IPS DF 4.7 (cell line): Measurements from ENCODE around the gene CDCP1.

Experiments used
- DNase-seq: peaks from one replicate; pipeline ENCODE4 v3.0.0-alpha.2; 2013; ENCODE audit warnings: low spot score; ENCODE audit errors: extremely low read depth

CDCP1 gene

DNA sequence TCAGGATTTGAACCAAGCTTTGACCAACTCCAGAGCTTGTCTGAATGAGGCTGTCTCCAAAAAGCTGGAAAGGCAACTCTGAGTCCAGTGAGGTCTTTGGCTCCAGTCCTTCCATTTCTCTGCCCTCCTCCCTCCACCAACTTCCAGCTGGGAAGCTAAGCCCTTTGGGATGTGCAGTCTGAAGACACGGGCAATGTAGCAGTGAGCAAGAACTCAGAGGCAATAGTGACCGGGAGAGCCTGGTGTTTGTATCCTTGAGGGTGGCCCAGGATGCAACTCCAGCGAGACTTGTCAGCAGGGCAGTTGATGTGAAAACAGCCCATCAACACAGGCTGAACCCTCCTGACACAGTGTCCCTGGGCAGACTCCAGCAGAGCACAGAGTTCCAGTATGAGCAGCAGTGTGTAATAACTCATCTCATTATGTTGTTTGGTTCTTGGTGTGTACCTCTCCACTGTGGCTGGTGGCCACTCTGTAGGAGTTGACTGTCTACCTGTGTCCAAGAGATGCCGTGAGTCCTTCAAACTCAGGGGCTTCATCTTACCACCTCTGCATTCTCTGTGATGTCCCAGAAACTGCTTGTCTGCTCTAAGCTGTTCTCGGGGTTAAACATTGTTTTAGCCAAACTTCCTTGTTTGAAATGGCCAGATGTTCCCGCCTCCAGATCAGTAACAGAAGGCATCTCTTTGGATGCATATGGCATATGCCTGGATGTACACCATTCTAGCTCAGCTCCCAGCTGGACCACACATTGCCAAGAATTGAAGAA is 6.6 kb downstream of the CDCP1 start:
- no peak for DNase-seq

DNA sequence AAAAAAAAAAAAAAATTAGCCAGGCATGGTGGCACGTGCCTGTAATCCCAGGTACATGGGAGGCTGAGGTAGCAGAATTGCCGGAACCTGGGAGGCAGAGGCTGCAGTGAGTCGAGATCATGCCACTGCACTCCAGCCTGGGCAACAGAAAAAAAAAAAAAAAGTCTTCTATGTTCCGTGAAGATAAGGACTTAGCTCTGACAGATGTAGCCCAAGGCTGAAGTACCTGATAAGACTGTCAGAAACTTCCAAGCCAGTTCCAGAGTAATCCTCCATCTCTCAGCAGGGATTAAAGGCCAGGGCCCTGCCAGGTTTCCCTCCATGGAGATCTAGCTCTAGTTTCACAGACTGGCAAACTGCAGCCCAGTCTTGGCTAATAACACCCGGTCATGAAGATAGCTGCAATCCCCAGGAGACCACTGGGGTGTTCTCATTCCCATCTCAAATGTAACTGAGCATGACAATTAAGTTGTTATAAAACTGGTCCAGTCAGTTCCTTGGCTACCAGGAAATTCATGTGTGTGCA is 8.5 kb downstream of the CDCP1 start:
- no peak for DNase-seq

DNA sequence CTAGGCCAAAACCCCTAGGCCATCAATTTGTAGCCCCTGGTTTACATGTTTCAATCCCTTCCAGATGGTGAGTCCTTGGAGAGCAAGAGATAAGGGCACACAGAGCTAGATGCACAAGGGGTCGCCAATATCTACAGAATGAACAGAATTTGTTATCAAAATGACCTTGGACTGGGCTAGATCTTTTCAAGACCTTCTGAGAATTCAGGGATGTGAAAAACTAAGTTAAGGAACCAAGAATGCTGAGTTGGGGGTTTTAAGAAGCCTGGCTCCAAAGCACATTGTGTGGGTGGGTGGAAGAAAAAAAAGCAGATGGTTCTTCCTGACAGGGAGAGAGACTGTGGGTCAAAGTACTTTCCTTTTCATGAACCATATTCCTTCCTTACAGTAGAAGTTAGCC is 10.2 kb downstream of the CDCP1 start:
- no peak for DNase-seq

DNA sequence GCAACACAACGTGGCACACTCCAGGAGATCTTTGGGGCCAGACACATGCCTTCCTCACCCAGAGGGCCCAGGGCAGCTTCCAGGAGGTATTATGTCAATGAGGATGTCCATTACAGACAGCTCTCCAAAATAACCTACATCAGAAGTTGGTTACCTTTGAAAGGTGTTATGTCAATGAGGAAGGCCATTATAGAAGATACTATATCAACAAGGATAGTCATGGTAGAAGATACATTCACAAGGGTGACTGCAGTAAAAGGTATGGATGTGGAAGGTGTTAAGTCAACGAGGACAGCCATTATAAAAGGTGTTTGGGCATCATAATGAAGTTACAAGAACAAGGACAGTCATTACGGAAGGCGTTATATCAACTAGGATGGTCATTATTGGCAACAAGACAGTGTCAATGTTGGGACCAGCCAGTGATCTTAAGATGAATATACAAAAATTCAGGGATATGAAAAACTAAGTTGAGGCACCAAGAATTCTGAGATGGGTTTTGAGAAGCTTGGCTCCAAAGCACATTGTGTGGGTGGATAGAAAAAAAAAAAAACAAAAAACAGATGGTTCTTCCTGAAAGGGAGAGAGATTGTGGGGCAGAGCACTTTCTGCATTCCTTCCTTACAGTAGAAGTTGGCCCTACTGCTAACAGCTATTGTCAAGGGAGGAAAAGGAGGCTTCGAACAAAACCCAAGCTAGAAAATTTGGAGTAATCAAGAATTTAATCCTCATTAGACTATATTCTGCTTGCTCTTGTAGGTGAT is 11.2 kb downstream of the CDCP1 start:
- no peak for DNase-seq

DNA sequence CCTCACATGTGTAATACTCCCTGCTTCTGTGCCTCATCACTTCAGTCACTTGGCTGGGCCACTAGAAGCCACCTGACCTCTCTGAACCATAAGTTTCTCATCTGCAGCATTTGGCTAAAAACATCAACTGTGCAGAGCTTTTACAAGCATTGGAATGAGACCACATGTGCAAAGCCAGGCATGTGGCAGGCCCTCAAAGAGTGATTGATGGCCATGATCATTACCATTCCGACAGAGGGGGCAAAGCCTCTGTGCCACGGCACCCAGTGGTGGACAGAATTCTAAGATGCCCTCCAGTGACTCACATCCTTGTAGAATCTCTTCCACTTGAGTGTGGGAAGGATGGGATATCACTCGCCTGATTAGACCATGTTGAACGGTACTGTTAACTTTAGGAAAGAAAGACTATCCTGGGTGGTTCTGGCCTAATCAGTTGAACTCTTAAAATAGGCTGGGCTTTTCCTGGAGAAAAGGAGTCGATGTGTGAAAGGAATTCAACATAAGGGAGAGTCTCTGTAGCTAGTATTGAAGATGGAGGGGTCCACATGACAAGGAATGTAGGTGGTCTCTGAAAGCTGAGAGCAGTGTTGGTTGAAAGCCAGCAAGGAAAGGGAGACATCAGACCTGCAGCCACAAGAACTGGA is 13.5 kb downstream of the CDCP1 start:
- DNase-seq: no peak

DNA sequence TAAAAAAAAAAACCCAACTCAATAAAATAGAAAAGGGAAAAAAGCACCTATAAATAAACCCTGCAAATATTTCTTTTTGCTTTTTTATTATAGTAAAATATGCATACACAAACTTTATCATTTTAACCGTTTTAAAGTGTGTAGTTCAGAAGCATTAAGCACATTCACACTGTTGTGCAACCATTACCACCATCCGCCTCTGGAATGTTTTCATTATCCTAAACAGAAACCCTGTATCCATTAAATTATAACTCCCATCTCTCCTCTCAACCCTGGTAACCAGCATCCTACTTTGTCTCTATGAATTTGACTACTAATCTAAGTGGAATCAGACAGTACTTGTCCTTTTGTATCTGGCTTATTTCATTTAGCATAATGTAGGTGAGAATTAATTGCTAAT is 15.0 kb downstream of the CDCP1 start:
- DNase-seq: no peak

DNA sequence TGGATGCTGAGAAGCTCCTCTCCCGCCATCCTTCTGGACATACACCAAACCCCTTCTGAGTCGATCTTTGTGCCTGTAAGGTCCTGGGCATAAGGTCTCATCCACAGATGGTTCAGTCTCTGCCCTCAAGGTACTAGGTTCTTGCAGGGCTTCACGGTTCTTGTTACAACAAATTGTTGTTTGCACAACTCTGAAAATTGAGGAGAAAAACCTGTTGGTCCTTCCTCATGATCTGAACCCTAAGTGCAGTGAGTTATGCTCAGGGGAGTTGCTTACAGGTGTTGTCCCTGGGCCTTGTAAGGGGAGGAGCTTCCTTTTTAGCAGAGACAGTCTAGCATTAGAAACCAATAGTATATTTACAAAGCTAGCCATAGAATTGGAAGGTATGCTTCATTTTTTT is 15.7 kb downstream of the CDCP1 start:
- DNase-seq: no peak

DNA sequence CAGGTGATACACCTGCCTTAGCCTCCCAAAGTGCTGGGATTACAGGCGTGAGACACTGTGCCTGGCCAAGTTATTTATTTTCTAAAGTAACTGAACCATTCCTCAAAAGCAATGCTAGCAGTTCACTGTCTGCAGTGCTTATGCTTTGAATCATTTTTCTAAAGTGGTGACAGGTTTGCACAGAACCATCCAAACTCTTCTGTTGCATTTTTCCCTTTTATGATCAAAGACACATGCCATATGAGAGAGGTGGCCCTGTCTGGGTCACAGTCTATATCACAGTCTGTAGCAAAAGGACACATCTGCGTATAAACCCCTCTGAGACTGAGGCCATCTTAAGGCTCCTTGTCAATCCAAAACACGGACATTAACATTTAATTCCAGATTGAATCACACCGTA is 17.2 kb downstream of the CDCP1 start:
- DNase-seq: no peak

DNA sequence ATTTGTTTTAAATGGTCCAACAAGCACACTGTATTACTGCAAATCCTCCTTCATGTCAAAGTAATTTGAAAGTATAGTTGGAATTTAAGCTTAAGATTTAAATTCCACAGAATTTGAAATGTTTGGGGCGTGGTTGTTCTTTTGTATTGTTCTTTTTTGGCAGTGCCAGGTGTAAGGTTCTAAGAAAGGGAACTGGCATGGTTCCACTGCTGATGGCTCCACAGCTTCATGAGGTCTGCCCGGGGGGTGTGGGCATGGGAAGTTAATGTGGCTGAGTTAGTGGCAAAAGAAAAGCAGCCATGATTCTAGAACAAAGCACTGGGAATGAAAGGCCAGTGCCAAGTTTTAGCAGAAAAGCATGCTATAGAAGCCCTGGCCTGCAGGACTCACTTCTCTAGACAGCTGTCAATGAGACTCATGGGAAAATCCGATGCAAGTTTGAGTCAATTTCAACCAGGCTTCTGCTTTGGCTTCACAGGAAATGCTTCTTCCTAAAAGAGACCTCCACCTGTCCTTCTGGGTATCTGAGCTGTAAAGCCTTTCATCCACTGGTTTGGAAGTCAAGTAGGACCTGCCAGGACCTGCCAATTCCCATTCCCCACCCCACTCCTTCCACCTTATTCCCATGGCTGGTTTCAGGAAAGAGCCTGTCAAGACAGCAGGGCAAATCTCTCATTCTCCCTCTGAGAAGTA is 18.9 kb downstream of the CDCP1 start:
- DNase-seq: no peak

DNA sequence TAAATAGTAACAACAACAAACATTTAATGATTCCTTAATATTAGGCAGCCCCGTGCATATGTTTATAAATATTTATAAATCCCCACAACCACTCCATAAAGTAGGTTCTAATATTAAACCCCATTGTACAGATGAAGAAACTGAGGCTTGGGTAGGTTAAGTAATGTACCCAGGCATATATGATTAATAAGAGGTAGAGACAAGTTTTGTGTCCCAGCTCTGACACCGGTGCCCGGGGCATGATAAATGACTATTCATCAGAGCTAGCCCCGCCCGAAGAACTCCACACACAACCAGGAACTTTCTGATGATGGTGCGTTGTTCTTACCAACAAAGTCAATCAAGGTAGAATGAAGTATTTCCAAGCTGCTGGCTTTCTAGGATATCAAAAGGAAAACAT is 19.4 kb downstream of the CDCP1 start:
- DNase-seq: no peak

DNA sequence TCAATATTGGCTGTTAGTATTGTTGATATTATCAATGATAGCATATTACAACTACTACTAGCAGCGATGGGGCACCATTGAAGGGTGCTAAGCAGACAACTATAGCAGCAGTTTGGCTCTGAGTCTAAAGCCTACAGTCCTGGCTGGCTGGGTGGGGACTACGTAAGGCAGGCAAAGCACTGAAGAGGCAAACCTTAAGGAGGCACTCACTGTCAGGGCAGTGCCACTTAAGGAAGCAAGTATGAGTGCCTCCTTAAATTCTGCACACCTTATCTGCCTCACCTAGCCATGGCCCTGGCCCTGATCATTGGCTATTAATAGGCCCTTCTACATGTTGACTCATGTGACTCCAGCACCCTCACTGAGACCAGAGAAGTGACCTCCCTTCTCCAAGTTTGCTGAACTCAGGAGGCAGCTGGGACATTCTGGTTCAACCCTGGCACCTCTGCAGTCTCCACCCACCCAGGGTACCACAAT is 20.6 kb downstream of the CDCP1 start:
- DNase-seq: no peak

DNA sequence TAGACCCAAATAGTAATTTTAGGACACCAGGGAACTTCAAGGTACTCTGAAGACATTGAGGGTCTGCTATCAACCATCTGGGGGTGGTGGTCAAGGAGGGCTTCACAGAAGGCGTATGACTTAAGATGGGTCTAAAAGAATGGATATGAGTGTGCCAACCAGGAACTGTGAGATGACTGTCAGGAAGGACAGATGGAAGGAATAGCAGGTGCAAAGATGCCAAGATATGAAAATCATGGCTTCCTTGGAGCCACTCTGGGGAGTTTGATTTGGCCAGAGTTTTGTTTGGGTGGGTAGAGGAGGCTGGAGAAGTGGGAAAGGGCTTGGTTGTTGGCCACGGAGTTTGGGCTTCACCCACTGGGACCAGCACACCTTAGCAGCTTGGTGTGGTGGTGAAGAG is 21.2 kb downstream of the CDCP1 start:
- no peak for DNase-seq

DNA sequence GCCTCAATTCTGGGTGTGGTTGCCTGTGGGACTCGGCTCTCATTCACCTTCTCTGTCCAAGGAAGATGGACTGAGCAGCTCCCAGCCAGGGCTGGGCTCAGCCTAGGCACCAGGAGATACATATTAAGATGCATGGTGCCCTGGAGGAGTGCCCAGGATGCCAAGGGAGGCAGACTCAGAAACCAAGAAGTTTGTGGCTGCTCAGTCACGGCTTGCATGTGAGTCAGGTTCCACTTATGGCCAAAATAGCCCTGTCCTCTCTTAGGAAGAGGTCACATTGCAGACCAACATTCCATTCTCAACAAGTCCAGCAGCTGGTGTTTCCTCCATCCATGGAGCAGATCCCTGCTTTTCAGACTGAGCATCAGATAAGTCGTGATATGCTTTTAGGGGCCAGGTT is 21.8 kb downstream of the CDCP1 start:
- DNase-seq: no peak

DNA sequence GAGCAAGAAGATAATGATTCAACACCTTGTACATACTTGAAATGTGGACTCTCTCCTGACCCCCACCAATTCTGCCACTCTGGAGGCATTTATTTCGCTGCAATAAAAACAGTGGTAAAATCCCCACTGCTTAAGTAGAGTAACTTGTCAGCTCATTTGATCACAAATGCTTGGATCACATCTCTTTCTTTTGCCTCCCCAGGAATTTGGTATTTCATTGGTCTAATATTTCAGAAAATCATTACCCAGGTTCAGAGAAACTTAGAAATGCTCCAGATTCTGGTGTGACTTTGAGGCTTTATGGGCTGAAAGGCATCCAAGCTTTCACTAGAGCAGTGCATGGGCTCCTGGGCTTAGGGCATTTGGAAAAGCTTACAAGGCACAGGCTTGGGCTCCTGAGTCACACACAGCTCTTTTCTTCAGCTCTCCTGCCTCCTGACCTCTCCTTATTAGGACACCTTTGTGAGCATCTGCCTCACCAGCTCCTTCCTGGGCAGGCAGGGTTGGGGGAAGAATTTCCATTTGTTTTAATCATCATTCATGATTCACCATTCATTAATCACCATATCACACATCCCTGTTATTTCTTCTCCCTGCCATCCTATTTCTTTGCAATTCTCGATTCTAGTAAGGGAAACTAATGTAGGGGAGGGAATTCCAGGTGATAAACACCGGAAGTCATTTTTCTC is 22.5 kb downstream of the CDCP1 start:
- DNase-seq: no peak

DNA sequence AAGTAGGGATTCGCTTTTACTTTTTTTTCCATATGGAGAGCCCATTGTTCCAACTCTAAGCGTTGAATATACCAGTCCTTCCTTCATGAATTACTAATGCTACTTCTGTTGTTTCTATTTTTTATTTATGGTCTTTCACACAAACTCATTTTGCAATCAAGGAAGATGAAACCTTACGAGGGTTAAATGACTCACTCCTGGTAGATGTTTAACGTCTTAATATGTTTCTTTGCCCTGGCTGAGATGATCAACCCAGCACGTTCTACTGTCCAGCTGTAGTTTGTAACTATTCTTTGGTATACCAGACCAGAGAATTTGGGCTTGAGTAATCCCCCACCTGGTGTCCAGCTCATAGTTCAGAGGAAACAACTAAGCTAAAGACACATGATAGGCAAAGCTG is 23.1 kb downstream of the CDCP1 start:
- DNase-seq: no peak

DNA sequence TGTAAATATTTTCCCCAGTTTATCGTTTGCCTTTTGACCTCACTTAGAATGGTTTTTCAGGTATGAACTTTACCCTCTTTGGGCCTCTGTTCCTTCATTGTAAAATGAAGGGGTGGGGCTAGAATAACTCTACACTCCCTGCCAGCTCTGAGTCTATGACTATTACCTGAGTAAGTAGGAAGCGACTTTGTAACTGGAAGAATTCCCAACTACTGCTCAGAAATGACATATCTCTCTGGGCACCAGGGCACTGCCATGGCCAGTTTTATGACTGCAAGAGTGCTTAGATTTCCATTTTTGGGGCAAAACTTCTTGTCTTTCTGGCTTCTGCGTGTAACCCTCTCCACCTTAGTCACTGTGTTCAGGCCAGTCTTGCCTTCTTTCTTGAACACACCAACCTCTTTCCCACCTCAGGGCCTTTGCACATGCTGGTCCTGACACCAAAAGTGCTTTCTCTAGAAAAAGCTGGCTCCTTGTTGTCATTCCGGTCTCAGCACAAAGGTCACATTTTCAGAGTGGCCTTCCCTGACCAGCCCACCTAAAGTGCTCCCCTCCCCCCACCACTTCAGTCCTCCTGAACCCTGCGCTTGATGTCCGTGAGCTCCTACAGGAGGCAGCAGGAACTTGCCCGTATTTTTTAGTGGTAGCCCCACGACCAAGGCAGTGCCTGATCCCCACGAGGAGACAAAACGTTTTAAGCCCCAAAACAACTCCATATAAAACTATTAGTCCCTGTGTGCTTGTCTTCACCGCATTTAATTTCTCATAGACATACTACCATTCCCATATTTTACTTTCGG is 25.6 kb downstream of the CDCP1 start:
- DNase-seq: no peak

DNA sequence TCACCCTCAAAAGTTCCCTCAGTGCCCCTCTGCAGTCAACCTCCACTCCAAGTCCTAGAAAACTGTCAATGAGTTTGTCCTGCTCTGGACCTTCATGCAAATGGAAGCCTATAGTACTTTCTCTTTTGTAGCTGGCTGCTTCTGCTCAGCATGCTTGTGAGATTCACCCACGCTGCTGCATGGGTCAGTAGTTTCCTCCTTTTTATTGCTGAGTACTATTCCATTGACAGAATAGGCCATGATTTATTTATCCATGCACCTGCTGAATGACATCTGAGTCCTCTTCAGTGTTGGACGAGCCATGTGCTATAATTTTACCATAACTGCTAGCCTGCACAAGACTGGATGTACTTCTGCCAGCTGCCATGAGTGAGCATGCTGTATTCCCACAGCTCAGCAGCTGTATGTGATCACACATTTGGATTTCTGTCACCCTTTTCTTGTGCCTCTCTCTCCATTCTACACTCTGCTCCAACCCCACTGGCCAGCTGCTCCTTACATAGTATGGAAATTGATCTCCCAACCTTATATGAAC is 26.3 kb downstream of the CDCP1 start:
- no peak for DNase-seq

DNA sequence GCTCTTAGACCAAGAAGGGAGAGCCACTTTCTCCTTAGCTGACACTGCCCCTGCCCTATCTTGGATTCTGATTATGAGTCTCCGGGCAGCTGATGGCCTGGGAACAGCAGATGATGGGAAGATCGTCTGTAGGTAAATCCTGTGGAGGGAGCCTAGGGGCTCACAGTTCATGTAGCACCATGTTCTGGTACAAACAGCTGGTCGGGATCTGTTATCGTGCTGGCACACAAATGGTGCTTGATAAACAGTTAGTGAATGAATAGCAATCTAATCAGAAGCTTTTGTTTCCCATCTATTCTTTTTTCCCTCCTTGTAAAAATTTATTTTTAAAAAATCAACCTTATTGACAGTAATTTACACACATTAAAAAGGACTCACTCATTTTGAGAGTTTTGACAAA is 26.8 kb downstream of the CDCP1 start:
- DNase-seq: no peak

DNA sequence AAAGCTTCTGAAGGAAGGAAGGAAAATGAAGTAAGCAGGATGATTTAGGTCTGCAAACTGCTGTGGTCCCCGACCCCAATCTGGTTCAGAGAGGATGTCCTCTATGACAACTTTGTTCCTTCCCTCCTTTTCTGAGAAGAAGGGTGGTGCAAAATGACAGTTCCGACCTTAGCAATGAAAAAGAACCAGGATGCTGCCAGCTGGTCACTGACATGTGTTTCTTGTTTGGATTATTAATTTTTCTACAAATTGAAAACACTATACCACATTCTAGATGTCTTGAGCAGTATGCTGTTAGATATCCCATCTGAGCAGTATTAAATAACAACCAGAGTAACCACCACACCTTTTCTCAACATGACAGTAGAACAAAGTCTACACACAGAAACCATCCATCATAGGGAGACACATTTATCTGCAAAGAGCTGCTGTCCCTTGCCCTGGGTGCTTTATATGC is 27.5 kb downstream of the CDCP1 start:
- no peak for DNase-seq

DNA sequence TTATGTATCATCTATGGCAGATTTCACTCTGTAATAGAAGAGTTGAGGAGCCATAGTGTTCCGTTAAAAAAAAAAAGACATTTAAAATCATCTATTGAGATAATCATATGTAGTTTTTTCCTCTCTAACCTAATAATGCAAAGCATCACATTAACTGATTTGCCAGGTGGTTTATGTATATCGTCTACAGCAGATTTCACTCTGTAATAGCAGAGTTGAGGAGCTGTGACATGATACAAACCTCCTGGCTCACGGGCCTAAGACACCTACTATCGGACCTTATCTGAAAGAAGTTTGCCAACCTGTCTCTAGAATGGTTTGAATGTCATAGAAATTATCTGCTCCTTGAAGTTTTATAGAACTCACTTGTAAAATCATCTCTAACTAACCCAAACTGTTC is 29.8 kb downstream of the CDCP1 start:
- DNase-seq: no peak
